Panc1 (cell line): ENCODE results near the gene TRH. TPM values are rescaled to one million over a fixed set of nuclear protein-coding genes. Genes with fewer than 3 reads are reported as not detected.

ENCODE experiments used
- ATAC-seq: fragments of 200-7000 bp; cut with Tn5 transposase; 2 replicates; pipeline ENCODE4 v1.9.1; 2020; ENCODE audit warnings: mild to moderate bottlenecking, moderate library complexity
- BruUV-seq: library from RNA; stranded (reverse); fragments of 400-500 nt; replicated peaks from 2 replicates; lab custom pipeline; 2021; lab: Mats Ljungman, UMichigan
- CTCF ChIA-PET: fragments of 300-600 bp; sonication (Branson Sonifier 250); formaldehyde crosslinking; loops from one replicate; lab custom pipeline; 2022; ENCODE audit warnings: antibody characterized with exemption; lab: Charles Lee
- POLR2A ChIA-PET: fragments of 300-600 bp; sonication (Branson Sonifier 250); formaldehyde crosslinking; loops from one replicate; lab custom pipeline; 2022; ENCODE audit warnings: antibody characterized with exemption; lab: Charles Lee
- DNase-seq: peaks from one replicate; pipeline ENCODE4 v3.0.0-alpha.2; 2010; ENCODE audit warnings: low read depth, low spot score
- H3K27ac ChIP-seq: 2 replicates; pipeline ENCODE4 v1.5.1; 2011; ENCODE audit warnings: mild to moderate bottlenecking, low read length, inconsistent platforms
- H3K27me3 ChIP-seq: fragments of 200-500 bp; sonication (Bioruptor generic); 2 replicates; pipeline ENCODE4 v1.6.0; 2014; ENCODE audit warnings: low read length, inconsistent platforms; ENCODE audit not compliant: control insufficient read depth, insufficient read depth
- H3K36me3 ChIP-seq: fragments of 200-500 bp; sonication (Bioruptor generic); 2 replicates; pipeline ENCODE4 v1.5.1; 2014; ENCODE audit warnings: inconsistent platforms, mild to moderate bottlenecking, low read length, moderate library complexity; ENCODE audit not compliant: control insufficient read depth, insufficient read depth
- H3K4me1 ChIP-seq: 2 replicates; pipeline ENCODE4 v1.5.1; 2011; ENCODE audit warnings: inconsistent platforms, mild to moderate bottlenecking, low read length, moderate library complexity; ENCODE audit not compliant: control insufficient read depth, insufficient read depth
- H3K4me3 ChIP-seq, 2 experiments: 2 replicates each; pipeline ENCODE4 v1.5.1; 2011 to 2012; ENCODE audit warnings: low read depth in 2 of 2, low read length in 2 of 2, mild to moderate bottlenecking in 2 of 2, inconsistent platforms in 1 of 2, moderate library complexity in 1 of 2
- H3K9me3 ChIP-seq: fragments of 200-500 bp; sonication (Bioruptor generic); 2 replicates; pipeline ENCODE4 v1.5.1; 2014; ENCODE audit warnings: low read depth, mild to moderate bottlenecking, inconsistent platforms, low read length, moderate library complexity; ENCODE audit not compliant: control insufficient read depth, insufficient read depth
- CTCF ChIP-seq: fragments of 450-650 bp; IDR thresholded peaks from 2 replicates; pipeline ENCODE4 v1.5.1; 2017; ENCODE audit warnings: mild to moderate bottlenecking
- POLR2AphosphoS5 ChIP-seq: IDR thresholded peaks from 2 replicates; pipeline ENCODE4 v1.6.1; 2012; ENCODE audit warnings: mild to moderate bottlenecking, low read depth, low read length, moderate library complexity
- REST ChIP-seq, 2 experiments: IDR thresholded peaks; 2 replicates each; pipeline ENCODE4 v1.6.1; 2011 to 2012; ENCODE audit warnings: low read depth in 2 of 2, control low read depth in 1 of 2, low read length in 1 of 2, mild to moderate bottlenecking in 1 of 2, moderate library complexity in 1 of 2; ENCODE audit not compliant: insufficient read depth in 1 of 2
- SIN3A ChIP-seq: IDR thresholded peaks from 2 replicates; pipeline ENCODE4 v1.6.1; 2012; ENCODE audit warnings: low read depth, mild to moderate bottlenecking, low read length, moderate library complexity, borderline replicate concordance; ENCODE audit not compliant: insufficient read depth
- TCF7L2 ChIP-seq: IDR thresholded peaks from 2 replicates; pipeline ENCODE4 v1.6.1; 2011; ENCODE audit warnings: mild to moderate bottlenecking, low read depth, low read length, inconsistent platforms
- in situ Hi-C: cut with HindIII; loops from 2 replicates; pipeline ENCODE4 v1.10.0; 2016; ENCODE audit warnings: low sequenced_read_pairs, low pct_unique_long_range_greater_than_20kb
- intact Hi-C: fragments of 100-400 bp; cut with micrococcal nuclease; formaldehyde crosslinking; loops from one replicate; pipeline ENCODE4 v1.10.0; 2022; ENCODE audit not compliant: unreplicated experiment
- total RNA-seq: library from RNA; stranded (reverse); gene quantifications from one replicate; pipeline ENCODE4 v1.2.1, GENCODE V29; 2021; ENCODE audit not compliant: unreplicated experiment

TRH gene
- total RNA-seq, 1 experiment from 2014 or later, result not detected

GRCh38 chr3:129975705-129976048, 1.2 kb downstream of the TRH start:
- intact Hi-C loops (no loop called here), in situ Hi-C loops (no loop called here)
- Histone ChIP-seq H3K36me3 (no peaks in the 10 kb centered on the region), H3K9me3 (no peaks in the 10 kb centered on the region), H3K4me3 (no peak overlapping the region), H3K27me3 (0 out of 2 replicates have a peak, but pooled peaks cover 3% of the 10 kb centered on the region), H3K4me1 (no peaks in the 10 kb centered on the region), H3K27ac (no peak overlapping the region)
- DNase-seq (no peak), ATAC-seq (no peak)
- no TSS peak for BruUV-seq
- CTCF ChIA-PET, result no interaction called here
- POLR2A ChIA-PET, result no interaction called here
- TF ChIP-seq REST (IDR thresholded peaks at IDR 0.05; ENCODE audit: insufficient read depth in 1 of 2, low read depth in 2 of 2, low read length in 1 of 2), result no peak
- no peak; the same call in 1 of the 2 replicates for TF ChIP-seq CTCF
- TF ChIP-seq TCF7L2, result no peak
- TF ChIP-seq SIN3A, result no peak
- no peak for TF ChIP-seq POLR2AphosphoS5

GRCh38 chr3:129976286-129976685, 1.8 kb downstream of the TRH start:
- Histone ChIP-seq H3K4me1 (no peaks in the 10 kb centered on the region), H3K9me3 (no peaks in the 10 kb centered on the region), H3K4me3 (no peak overlapping the region), H3K27ac (no peak overlapping the region), H3K27me3 (0 out of 2 replicates have a peak, but pooled peaks cover 3% of the 10 kb centered on the region), H3K36me3 (no peaks in the 10 kb centered on the region)
- no peak for ATAC-seq
- TF ChIP-seq REST (IDR thresholded peaks at IDR 0.05; ENCODE audit: insufficient read depth in 1 of 2, low read depth in 2 of 2, low read length in 1 of 2) (no peak), SIN3A (no peak), CTCF (no peak), TCF7L2 (no peak), POLR2AphosphoS5 (no peak)
- ChIA-PET CTCF (no interaction called here), POLR2A (no interaction called here)
- intact Hi-C loops, result no loop called here
- DNase-seq, result no peak
- BruUV-seq, result no TSS peak
- in situ Hi-C loops, result no loop called here
